ENCODE results near the gene STARD13. TPM values are rescaled to one million over a fixed set of nuclear protein-coding genes. Genes with fewer than 3 reads are reported as not detected.

Gene STARD13
- total RNA-seq, 1 donor: 11.0 TPM

- no peak overlapping the region for H3K4me3 ChIP-seq (ENCODE audit: low read depth, low read length)
- TF ChIP-seq CTCF (IDR thresholded peaks at IDR 0.05; ENCODE audit: insufficient read depth, low read length): no peak
- peak; percentile 55 for DNase-seq (ENCODE audit: low read depth)
These were observed 79.1 kb downstream of the STARD13 start for GRCh38 chr13:33206425-33206824.

DNA sequence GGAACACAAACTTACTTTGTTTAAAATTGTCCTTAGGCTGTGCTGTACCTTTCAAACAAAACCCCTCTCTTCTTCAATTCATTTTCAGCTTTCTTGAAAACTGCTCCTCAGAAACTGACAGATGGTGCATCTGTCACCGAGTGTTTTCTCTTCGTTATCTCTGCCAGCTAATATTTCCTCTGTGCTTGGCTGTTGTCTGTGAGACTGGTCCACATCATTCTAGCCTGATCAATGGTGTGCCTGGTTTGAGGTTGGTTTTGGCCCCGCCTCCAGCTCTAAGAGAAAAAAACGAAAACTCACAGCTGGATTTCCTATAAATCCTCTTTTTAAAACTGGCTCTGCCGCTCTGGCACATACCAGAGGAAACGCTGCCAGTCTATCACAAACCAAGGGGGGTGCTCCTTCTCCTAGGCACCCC lies 79.7 kb downstream of the STARD13 start:
- TF ChIP-seq CTCF (IDR thresholded peaks at IDR 0.05; ENCODE audit: insufficient read depth, low read length): no peak
- no peak for DNase-seq (ENCODE audit: low read depth)
- no peak overlapping the region for H3K4me3 ChIP-seq (ENCODE audit: low read depth, low read length)

GRCh38 chr13:33205224-33205623 lies 80.3 kb downstream of the STARD13 start:
- no peak for TF ChIP-seq CTCF (IDR thresholded peaks at IDR 0.05; ENCODE audit: insufficient read depth, low read length)
- H3K4me3 ChIP-seq (ENCODE audit: low read depth, low read length): no peak overlapping the region
- DNase-seq (ENCODE audit: low read depth): no peak

GRCh38 chr13:33204130-33204927 lies 81.2 kb downstream of the STARD13 start:
- TF ChIP-seq CTCF (IDR thresholded peaks at IDR 0.05; ENCODE audit: insufficient read depth, low read length): no peak
- DNase-seq (ENCODE audit: low read depth): peak; percentile 95
- H3K4me3 ChIP-seq (ENCODE audit: low read depth, low read length): peak overlapping the region; percentile 20

GRCh38 chr13:33202644-33203169 lies 82.8 kb downstream of the STARD13 start:
- no peak for TF ChIP-seq CTCF (IDR thresholded peaks at IDR 0.05; ENCODE audit: insufficient read depth, low read length)
- no peak for DNase-seq (ENCODE audit: low read depth)
- H3K4me3 ChIP-seq (ENCODE audit: low read depth, low read length): no peak overlapping the region

GRCh38 chr13:33201659-33202058 lies 83.9 kb downstream of the STARD13 start:
- no peak for TF ChIP-seq CTCF (IDR thresholded peaks at IDR 0.05; ENCODE audit: insufficient read depth, low read length)
- no peak overlapping the region for H3K4me3 ChIP-seq (ENCODE audit: low read depth, low read length)
- DNase-seq (ENCODE audit: low read depth): no peak

Measured in fibroblast of the aortic adventitia (primary cell).